C4-2B (cell line): ENCODE measurements around the gene GABRG3.

Experiments
- CTCF ChIP-seq: fragments of 450-650 bp; conservative IDR thresholded peaks from 2 replicates; pipeline ENCODE4 v1.5.1; 2017; ENCODE audit warnings: mild to moderate bottlenecking
- ZFX ChIP-seq: fragments of 450-650 bp; IDR thresholded peaks from 2 replicates; pipeline ENCODE4 v1.6.1; 2017

GRCh38 chr15:27463525-27464088, 492.6 kb downstream of the GABRG3 start:
- TF ChIP-seq CTCF (no peak), ZFX (no peak)
